22Rv1 (cell line): ENCODE results near the gene WDFY4.

Experiments used
- H3K27ac ChIP-seq: fragments of 450-650 bp; 2 replicates; pipeline ENCODE4 v1.5.1; 2017
- ZFX ChIP-seq: fragments of 450-650 bp; IDR thresholded peaks from 2 replicates; pipeline ENCODE4 v1.6.1; 2017; ENCODE audit warnings: antibody characterized with exemption, borderline replicate concordance
- TF ChIP-seq, protein P1 (sequence below): fragments of 450-650 bp; IDR thresholded peaks from 2 replicates; pipeline ENCODE4 v1.5.1; 2017; ENCODE audit warnings: mild to moderate bottlenecking

WDFY4 gene

DNA sequence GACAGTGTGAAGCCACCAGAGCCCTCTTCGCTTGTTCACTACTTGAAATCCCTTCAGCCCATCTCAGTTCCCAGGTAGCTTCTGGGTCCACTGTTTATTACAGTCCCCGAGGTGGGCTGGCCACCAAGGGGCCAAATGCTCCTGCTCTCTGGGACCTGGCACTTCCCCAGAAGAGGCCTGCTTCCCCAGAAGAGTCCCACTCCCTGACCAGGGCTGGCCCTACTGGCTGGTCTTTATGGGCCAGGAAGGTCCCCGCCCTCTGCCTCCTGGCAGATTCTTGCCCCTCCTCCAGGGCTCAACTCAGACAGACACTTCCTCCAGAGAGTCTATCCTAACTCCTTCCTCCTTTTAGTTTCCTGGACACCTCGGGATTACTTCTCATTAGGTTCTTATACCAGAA, 325.6 kb downstream of the WDFY4 start:
- TF ChIP-seq ZFX = no peak
- TF ChIP-seq, protein P1, sequence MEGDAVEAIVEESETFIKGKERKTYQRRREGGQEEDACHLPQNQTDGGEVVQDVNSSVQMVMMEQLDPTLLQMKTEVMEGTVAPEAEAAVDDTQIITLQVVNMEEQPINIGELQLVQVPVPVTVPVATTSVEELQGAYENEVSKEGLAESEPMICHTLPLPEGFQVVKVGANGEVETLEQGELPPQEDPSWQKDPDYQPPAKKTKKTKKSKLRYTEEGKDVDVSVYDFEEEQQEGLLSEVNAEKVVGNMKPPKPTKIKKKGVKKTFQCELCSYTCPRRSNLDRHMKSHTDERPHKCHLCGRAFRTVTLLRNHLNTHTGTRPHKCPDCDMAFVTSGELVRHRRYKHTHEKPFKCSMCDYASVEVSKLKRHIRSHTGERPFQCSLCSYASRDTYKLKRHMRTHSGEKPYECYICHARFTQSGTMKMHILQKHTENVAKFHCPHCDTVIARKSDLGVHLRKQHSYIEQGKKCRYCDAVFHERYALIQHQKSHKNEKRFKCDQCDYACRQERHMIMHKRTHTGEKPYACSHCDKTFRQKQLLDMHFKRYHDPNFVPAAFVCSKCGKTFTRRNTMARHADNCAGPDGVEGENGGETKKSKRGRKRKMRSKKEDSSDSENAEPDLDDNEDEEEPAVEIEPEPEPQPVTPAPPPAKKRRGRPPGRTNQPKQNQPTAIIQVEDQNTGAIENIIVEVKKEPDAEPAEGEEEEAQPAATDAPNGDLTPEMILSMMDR = no peak
- H3K27ac ChIP-seq = no peak overlapping the region

DNA sequence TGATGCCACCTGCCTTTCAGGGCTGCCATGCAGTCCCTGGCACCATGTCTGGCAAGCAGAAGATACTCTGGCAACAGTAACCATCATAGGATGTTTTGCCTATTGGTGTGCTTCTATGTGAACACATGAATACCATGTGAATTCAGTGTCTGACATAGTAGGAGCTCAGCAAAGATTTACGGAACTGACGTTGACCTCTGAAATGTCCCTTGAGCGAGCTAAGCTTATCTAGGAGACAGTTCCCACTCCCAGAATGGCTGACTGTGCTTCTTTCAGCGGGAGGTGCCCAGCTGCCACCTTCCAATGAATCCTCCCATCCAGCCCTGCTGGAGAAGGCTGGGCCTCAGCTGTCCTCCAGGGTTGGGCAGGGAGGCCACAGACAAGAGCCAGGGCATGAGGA, 326.2 kb downstream of the WDFY4 start:
- no peak for TF ChIP-seq ZFX
- TF ChIP-seq, protein P1 = no peak
- no peak overlapping the region for H3K27ac ChIP-seq

DNA sequence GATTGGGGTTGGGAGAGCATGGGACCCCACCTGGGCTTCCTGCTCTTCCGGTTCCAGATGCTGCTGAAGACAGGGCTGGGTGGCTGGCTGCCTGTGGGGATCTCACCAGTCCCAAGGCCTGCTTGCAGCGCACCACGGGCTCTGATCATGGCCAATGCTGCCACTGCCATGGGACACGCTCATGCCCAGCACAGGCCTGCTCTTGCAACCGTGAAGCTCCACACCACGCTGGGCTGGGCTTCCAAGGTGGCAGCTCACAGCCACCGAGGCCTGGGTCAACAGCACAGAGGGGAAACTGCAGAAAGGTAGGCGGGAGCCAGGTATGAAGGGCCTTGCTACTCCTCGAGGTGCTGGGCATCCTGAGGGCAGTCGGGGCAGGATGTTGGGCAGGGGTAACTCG, 327.1 kb downstream of the WDFY4 start:
- TF ChIP-seq ZFX = no peak
- TF ChIP-seq, protein P1 = no peak

DNA sequence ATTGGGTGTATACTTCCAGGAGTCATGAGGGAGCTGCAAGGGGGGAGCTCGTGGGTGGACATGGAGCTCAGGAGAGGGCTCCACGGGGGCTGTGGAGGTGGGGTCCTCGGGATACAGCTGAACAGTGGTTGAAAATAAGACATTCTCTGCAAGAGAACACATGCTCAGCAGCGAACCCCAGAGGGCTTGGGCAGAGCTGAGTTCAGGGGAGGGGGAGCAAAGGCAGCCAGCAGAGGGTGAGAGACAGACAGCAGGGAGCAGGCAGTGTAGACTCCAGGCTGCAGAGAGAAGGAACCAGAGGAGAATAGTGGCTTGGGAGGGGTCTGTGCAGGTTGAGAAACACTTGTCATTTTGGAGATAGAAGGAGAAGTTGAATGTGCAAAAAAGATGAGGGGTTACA, 327.9 kb downstream of the WDFY4 start:
- no peak overlapping the region for H3K27ac ChIP-seq
- TF ChIP-seq ZFX = no peak
- TF ChIP-seq, protein P1 = no peak

More for the DNA sequence above, 327.1 kb downstream of the WDFY4 start:
- H3K27ac ChIP-seq = no peak overlapping the region

DNA sequence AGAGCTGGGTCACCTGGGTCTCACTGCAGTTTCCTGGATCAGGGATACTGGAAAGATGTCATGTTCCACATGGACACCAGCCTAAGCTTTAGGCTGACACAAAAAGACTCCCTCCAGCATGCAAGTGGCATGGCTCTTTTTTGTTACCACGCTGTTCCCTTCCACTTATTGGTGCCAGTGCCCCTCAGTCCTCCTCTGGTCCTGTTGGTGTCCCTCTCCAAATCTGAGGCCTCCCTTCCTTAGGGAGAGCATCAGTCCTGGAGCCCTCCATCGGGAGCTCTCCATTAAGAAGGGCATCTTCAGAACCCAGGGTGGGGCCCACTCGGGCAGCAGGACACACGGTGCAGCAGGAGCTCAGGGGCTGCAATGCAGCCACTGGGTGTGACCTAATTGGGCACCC, 331.0 kb downstream of the WDFY4 start:
- no peak overlapping the region for H3K27ac ChIP-seq
- TF ChIP-seq, protein P1 = no peak
- TF ChIP-seq ZFX = no peak

DNA sequence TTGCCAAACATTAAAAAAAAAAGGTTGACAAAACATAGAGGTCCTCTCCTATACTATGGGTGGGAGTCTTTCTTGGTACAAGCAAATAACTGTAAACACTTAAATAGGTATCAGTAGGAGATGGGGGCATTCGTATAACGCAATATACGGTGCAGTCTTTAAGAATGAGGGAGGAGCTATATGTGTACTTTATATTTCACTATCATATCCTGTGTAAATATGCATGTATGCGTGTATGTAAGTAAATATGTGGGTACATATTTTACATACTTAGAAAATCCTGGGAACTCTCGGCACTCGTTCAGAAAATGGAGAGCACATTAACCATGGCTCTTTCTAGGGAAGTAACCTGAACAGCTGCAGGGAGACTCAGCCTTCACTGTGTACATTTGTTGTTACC, 337.0 kb downstream of the WDFY4 start:
- no peak for TF ChIP-seq ZFX
- TF ChIP-seq, protein P1 = no peak
- H3K27ac ChIP-seq = no peak overlapping the region

DNA sequence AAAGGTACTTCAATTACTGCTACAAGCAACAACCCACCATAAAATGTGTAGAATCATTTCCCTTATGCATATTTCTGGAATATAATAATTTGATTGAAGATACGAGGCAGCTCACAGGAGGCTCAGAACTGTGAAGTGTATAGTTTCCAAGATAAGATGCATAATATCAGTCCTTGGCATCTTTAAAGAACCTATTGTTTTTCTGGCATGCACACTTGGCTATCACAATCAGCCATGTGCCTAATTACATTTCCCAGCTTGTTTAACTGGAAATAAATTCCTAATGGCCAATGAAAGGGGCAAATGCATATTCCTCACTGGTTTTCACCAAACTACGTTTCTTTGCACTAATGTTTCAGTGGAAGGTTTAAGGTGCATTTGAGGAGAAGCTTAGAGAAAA, 338.4 kb downstream of the WDFY4 start:
- no peak overlapping the region for H3K27ac ChIP-seq
- TF ChIP-seq, protein P1 = no peak
- no peak for TF ChIP-seq ZFX
